ENCODE data around the gene RNF213.
"Not testable (repeated sequence)": the region's sequence is repeated elsewhere in the genome, so short reads cannot be mapped to it uniquely, and the experiment has no call there.

The RNF213 gene

DNA sequence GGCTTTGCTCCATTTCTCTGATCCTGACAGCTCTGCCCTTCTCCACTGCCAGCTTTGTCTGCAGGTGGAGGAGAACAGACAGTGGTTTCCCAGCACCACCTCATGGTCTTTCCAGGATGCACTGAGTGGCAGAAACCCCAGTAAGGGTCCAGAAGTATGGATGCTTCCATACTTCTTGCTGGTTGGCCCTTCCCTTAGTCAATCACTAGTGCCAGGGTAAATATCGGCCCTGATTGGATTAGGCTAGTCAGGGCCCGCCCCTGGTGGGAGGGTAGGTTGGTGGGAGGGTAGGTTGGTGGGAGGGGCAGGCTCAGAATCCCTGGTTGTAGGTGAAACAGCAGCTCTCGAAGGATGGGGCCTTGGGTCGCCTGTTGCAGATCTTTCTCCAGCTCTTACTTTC, 10.2 kb downstream of the RNF213 start:
- no peak for DNase-seq (ENCODE audit: low read depth)

DNA sequence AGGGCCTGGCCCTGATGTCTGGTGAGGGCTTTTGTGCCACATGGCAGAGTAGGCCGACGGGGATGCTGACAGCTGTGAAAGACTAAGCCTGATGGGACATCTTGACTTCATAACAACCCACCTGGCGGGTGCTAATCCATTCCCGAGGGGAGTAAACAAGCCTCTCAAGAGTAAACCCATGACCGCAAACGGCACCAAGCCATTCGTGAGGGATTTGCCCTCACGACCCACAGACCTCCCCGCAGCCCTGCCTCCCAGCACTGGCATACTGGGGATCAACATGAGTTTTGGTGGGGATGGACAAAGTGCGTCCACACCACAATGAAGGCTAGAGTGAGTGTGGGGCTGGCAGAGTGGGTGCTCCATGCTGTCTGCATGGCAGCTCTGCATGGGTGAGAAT, 11.7 kb downstream of the RNF213 start:
- DNase-seq (ENCODE audit: low read depth) = no peak

DNA sequence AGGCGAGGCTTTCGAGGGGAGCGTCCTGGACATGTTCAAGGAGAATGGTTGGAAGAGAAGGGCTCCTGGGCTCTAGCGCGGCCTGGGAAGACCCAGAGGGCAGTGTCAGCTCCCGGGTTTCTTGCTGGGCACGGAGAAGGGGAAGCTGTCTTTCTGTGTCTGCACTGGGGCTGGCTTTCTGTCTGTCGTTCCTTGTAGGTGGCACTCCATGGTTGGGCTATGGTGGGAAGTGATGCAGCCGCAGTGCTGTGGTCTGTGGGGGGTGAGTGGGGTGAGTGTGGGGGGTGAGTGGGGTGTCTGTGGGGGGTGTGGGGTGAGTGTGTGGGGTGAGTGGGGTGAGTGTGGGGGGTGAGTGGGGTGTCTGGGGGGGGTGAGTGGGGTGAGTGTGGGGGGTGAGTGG, 13.7 kb downstream of the RNF213 start:
- DNase-seq (ENCODE audit: low read depth) = no peak

DNA sequence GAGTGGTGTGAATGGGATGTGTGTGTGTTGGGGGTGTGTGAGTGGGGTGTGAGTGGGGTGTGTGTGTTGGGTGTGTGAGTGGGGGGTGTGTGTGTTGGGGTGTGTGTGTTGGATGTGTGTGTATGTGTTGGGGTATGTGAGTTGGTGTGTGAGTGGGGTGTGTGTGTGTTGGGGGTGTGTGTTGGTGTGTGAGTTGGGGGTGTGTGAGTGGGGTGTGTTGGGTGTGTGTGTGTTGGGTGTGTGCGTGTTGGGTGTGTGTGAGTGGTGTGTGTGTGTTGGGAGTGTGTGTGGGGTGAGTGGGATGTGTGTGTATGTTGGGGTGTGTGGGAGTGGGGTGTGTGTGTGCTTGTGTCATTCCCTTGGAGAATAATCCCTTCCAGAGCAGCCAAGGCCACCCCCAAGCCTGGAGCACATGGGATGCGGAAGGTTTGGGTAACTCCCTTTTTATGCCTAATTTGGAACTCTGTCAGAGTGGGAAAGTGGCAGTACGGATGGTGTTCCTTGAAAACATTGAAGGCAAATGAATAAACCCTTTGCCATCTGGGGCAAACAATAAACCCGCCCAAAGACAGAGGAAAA, 14.3 kb downstream of the RNF213 start:
- no peak for DNase-seq (ENCODE audit: low read depth)

DNA sequence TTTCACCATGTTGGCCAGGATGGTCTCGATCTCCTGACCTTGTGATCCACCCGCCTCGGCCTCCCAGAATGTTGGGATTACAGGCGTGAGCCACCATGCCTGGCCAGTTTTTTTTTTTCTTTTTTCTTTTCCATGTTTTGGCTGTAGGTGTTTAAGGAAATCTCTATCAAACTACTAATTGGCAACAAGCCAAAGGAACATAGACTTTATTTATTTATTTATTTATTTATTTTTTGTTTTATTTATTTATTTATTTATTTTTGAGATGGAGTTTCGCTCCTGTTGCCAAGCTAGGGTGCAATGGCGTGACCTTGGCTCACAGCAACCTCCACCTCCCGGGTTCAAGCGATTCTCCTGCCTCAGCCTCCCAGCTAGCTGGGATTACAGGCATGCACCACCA, 15.2 kb downstream of the RNF213 start:
- not testable (repeated sequence) for DNase-seq (ENCODE audit: low read depth)

DNA sequence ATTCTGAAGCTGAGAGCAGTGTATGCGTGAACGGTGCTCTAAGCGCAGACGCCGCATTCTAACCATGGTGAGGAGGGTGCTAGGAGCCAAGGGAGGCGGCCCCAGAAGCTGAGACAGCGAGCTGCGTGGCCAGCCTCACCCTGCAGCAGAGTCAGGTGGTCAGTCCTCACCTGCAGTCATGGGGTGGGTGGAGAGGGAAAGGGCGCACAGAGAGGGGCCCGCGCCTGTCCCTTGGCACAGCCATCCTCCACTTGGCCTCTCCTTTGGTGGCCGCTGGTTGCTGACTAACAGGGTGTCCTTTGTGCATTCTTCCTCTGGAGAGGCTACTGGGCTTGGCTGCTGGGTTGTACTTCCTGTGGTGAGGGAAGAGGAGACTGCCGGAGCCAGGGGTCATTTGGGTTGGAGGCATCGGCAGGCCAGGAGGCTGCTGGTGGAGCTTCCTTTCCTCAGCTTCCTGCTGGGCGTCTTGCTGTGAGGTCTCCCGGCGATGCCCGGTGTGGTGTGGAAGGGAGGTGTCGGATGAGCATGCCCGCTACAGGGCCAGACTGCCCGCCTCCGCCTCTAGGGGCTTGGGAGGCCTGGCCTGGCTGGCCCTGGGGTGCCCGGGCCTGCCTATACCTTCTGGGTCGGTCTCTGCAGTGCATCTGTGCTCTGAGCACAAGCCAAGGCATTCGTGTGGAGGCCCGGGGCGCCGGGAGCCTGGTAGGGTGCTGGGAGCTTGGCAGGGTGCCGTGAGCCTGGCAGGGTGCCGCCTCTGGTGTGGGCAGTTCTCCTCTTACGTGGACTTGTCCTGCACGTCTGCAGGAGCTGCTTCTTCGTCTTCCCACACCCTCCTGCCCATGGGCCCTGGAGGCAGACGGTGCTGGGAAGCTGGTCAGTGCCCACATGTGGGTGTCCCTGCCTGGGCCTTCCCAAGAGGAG, 17.4 kb downstream of the RNF213 start:
- no peak for DNase-seq (ENCODE audit: low read depth)

DNA sequence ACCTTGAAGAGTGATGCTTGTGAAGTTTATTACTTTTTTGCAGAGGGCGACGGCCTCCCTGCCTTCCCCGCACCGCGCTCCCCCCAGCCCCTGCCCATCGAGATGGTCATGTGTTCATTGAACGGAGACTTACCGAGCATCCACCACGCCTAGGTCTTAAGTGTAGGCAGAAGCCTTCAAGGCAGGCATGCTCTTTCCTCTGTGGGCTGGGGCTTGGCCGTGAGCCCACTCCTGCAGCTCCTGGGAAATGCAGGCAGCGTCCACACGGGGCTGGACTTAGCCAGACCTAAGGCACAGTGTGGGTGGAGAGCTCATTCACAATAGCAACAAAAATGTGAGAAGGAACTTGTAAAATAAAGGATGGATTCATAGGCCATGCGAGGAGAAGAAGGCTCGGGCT, 19.2 kb downstream of the RNF213 start:
- DNase-seq (ENCODE audit: low read depth) = no peak

DNA sequence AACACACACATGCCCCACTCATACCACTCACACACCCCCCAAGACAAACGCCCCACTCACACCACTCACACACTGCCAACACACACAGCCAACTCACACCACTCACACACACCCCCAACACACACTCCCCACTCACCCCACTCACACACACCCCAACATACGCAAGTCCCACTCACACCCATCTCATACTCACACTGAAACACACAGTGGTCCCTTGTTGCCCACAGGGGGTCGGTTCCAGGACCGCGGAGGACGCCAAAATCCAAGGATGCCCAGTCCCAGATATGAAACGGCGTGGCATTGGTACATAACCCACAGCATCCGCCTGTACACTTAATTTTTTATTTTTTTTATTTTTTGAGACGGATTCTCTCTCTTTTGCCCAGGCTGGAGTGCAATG, 20.9 kb downstream of the RNF213 start:
- DNase-seq (ENCODE audit: low read depth) = no peak

DNA sequence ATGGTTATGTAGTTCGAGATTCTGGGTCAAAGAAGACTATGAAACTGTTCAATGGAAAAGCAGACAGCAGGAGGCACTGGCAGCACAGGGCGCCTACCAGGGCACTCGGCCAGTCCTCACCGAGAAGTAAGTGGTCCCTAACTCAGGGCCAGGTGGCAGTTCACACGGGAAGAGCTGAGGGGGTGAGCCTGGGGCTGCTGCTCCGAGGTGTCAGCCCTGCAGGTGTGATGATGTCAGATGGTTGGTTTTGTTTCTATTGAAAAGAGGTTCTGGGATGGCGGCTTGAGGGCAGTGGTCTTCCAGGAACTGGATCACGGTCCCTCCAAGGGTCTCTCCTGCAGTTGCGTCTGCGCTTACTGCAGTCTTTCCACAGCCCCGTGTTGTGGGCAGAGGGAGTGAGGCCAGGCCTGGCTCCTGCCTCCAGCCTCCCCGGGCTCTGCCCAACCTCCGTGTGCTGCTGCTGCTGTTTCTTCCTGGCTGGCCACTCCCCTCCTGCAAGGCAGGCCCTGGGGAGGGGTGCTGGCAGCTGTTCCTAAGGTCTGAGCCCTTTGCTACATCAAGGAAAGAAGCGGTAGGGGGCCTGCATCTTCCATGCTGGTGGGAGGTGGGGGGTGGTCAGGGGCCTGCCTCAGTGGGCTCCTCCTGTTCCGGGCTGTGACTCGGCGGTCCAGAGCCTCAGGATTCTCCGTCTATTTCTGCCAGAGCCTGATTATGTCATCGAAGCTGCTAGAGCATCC, 22.6 kb downstream of the RNF213 start:
- no peak for DNase-seq (ENCODE audit: low read depth)

DNA sequence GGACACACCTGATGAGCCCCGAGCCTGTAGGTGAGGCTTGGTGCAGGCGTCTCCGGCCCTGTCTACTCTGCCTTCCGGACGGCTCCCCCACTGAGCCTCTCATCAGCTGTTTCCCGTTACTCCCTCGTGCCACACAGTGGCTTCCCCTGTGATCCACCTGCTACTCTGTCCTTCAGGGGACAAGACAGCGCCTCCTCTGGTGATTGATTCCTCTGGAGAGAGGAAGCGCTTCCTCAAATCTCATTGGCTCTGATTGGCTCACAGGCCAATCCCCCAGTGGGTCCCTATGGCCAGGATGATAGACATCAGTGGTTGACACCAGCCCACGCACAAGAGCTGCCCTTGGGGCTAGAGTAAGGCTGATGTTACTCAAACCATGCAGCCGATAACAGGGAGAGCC, 24.0 kb downstream of the RNF213 start:
- no peak for DNase-seq (ENCODE audit: low read depth)

DNA sequence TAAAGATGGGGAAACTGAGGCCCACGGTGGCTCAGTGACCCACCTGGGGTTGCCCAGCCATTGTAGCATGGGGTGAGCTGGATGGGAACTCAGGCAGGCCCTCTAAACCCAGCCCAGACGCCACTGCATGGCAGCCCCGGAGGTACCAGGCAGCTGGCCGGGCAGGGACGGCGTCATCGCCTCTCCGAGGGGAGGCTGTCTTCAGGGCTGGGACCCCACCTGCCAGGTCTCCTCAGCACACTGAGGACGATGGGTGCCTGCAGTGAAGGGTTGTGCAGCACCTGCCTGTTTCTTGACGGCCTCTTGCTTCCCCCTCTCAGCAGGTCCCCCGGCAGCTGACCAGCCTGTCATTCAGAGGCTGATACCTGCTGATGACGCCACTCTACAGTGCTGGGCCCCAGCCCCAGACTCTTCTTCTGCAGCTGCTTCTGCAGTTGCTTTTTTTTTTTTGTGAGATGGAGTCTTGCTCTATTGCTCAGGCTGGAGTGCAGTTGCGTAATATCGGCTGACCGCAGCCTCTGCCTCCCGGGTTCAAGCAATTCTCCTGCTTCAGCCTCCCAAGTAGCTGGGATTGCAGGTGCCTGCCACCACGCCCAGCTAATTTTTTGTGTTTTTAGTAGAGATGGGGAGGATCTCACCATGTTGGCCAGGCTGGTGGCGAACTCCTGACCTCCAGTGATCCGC, 24.7 kb downstream of the RNF213 start:
- DNase-seq (ENCODE audit: low read depth) = no peak

DNA sequence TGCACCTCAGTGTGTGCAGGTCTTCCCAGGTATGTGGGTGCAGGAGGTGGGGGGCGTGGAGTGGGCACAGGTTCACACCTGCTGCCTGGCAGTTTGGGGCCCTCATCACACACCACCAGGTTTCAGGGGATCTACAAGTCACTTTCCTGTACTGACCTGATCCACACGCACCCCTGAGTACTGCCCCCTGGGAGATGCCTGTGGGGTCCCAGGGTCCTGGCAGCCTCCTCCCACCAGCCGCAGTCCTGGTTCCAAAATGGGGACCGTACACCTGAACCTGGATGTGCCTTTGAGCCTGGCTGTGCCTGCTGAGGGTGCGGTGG, 25.9 kb downstream of the RNF213 start:
- no peak for DNase-seq (ENCODE audit: low read depth)

DNA sequence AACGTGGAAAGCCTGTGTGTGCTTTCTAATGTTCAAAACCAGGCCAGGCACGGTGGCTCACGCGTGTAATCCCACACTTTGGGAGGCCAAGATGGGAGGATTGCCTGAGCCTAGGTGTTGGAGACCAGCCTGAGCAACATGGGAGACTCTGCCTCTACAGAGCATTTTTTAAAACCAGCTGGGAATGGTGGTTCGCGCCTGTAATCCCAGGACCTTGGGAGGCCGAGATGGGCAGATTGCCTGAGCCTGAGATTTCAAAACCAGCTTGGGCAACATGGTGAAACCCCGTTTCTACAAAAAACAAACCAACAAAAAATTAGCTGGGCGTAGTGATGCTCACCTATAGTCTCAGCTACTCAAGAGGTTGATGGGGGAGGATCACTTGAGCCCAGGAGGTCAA, 26.4 kb downstream of the RNF213 start:
- DNase-seq (ENCODE audit: low read depth) = no peak

DNA sequence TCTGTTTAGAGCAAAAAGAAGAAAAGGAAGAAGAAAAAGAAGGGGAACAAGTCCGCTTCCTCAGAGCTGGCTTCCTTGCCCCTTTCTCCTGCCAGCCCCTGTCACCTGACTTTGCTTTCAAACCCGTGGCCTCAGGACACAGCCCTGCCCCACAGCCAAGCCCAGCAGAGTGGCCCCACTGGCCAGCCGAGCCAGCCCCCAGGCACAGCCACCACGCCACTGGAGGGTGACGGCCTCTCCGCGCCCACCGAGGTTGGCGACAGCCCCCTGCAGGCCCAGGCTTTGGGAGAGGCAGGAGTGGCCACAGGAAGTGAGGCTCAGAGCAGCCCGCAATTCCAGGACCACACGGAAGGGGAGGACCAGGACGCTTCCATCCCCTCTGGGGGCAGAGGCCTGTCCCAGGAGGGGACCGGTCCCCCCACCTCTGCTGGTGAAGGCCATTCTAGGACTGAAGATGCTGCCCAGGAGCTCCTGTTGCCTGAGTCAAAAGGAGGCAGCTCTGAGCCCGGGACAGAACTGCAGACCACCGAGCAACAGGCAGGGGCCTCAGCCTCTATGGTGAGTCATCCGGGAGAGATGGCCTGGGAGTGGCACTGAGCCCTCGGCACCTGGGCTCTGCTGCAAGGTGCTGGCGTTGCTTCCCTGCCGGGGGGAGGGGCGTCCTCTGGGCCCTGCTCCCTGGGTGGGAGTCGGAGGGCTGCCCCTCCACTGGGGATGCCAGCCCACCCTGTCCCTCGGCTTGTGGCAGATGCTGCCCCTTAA, 27.3 kb downstream of the RNF213 start:
- DNase-seq (ENCODE audit: low read depth) = no peak

DNA sequence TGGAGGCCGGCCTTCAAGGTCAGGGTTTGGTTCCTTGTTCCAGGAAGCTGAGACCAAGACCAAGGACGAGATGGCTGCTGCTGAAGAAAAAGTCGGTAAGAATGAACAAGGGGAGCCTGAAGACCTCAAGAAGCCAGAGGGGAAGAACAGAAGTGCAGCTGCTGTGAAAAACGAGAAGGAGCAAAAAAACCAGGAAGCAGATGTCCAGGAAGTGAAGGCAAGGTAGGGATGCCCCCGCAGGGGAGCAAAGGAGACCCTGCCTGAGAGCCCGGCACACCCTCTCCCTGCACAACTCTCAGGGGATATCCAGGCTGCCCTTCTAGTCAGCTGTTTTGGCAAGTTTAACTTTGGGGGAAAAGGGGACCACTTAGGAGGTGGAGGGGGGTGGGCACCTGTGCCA, 29.0 kb downstream of the RNF213 start:
- no peak for DNase-seq (ENCODE audit: low read depth)

DNA sequence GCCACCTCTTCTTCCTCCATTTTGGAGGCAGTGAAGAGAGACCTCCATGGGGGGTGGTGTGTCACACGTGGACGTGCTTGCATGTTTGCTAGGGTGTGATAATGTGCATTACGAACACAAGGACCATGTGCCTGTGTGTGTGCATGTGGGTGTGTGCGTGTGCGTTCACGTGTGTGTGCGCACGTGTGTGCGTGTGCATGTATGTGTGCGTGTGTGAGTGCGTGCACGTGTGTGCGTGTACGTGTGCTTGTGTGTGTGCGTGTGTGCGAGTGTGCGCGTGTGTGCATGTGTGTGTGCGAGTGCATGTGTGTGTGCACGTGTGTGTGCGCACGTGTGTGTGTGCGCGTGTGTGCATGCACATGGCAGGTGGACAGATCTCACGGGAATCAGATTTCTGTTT, 29.5 kb downstream of the RNF213 start:
- DNase-seq (ENCODE audit: low read depth) = no peak

DNA sequence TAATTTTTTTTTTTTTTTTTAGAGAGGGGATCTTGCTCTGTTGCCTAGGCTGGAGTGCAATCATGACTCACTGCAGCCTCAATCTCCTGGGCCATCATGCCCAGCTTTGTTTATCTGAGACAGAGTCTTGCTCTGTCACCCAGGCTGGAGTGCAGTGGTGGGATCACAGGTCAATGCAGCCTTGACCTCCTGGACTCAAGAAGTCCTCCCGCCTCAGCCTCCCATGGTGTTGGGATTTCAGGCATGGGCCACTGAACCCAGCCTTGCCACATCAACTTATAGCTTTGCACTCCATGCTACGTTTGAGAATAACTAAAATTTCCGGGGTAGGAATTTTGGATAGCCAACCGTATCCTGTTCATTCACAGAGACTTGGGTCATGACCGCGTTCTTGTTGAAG, 30.6 kb downstream of the RNF213 start:
- DNase-seq (ENCODE audit: low read depth) = no peak

DNA sequence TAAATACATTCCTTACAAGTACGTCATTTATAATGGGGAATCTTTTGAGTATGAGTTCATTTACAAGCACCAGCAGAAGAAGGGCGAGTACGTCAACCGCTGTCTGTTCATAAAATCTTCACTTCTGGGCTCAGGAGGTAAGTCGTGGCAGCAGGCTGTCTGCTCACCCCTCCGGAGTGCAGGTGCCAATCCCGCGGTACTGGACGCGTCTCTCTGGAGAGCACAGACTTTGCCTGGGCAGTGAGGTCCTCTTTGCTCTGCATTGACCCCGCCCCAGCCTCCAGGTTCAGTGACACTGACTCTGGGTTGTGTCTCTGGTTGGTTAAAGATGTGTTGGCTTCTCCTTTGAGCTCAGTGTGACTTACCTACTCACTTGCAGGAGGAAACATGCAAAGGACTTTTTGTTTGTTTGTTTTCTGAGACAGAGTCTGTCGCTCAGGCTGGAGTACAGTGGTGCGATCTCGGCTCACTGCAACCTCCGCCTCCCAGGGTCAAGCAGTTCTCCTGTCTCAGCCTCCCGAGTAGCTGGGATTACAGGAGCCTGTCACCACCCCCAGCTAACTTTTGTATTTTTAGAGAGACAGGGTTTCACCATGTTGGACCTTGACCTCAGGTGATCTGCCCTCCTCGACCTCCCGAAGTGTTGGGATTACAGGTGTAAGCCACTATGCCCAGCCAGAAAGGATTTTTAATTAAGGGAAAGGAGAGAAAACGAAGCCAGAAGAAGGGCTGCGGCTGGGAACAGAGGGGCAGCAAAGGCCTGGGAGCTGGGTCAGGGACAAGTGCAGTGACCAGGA, 31.2 kb downstream of the RNF213 start:
- no peak for DNase-seq (ENCODE audit: low read depth)

DNA sequence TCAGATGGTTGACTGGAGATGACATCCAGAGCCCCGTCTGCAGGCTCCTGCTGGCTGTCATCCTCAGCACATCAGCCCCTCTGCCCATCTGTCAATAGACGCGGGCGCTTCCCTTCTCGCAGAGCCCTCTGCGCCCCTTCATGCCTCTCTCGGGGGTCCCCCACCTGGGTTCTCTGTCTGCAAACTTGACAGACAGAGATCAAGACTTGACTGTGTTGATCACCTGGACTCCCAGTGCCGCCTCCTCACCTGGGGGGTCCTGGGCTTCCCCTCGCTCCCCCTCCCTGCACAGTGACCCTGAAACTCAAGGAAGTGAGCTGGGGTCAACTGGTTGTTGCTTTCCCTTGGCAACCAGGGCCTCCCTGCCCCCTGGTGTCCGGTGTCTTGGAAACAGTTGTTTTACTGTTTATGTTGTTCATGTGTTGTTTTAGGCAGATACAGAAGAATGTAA, 31.9 kb downstream of the RNF213 start:
- DNase-seq (ENCODE audit: low read depth) = no peak

DNA sequence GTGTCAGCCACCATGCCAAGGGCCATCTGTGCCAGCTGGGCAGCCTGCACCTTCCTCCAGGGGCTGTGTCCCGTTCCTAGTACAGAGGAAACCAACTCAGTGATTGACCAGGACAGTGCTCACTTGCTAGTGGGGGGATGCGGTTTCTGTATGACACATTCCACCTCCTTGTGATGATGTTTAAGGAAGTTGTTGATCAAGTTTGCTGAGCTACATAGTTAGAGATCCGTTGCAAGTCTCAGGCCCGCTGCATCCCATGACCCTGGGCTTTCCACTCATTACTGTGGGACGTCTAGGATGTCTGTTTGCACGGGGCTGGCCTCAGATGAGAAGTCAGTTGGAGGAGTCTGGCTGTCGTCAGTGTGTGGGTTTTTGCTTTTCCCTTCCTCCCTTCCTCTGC, 33.6 kb downstream of the RNF213 start:
- no peak for DNase-seq (ENCODE audit: low read depth)

DNA sequence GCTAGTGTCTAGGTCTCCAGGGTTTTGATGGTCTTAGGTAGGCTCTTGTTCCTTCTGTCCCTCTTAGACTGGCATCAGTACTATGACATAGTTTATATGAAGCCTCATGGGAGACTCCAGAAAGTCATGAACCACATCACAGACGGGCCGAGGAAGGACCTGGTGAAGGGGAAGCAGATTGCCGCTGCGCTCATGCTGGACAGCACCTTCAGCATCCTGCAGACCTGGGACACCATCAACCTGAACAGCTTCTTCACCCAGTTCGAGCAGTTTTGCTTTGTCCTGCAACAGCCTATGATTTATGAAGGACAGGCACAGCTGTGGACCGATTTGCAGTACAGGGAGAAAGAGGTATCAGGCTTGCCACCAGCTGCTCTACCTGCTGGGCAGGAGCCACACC, 34.0 kb downstream of the RNF213 start:
- DNase-seq (ENCODE audit: low read depth) = no peak

Data from stimulated activated CD8-positive, alpha-beta memory T cell treated with anti-CD3 and anti-CD28 coated beads, Interleukin-15, amount 100 ng/mL, for 1 hour (primary cell).